ENCODE measurements around the gene LAMA1. TPM values are rescaled to one million over a fixed set of nuclear protein-coding genes. Genes with fewer than 3 reads are reported as not detected.

Gene LAMA1
- total RNA-seq, 4 donors from 2014 or later = under 0.01 to 1.0 (median 0.60) TPM

DNA sequence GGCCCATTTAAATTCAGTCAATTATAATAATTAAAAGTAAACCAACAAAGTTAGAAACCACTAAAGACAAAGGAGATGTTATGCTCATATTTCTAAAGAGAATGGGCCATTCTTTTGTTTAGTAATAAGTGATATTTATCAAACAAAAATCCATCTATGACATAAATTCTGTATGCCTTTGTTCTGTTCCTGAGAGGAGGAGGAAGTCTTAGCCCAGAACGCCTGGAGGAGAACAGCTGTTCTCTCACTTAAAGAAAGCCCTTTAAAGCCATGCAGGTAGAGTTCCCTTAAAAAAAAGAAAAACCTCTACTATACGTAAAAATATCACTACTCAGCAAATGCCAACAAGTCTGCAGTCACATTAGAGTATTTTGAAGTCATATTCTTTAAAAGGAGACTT is 15.5 kb downstream of the LAMA1 start:
- H3K27ac ChIP-seq = no peak overlapping the region
- no peak for ATAC-seq
- H3K27me3 ChIP-seq = peaks cover 2% of the 10 kb centered on the region
- TF ChIP-seq CTCF (IDR thresholded peaks at IDR 0.05) (no peak), EP300 (IDR thresholded peaks at IDR 0.05) (no peak), POLR2AphosphoS5 (IDR thresholded peaks at IDR 0.05) (no peak), POLR2A (IDR thresholded peaks at IDR 0.05) (no peak)
- H3K4me1 ChIP-seq = no peaks in the 10 kb centered on the region
- H3K4me3 ChIP-seq = no peak overlapping the region
- no peaks in the 10 kb centered on the region for H3K9me3 ChIP-seq
- 32 to 44% methylated on average over 2 of the region's 2 CpGs for WGBS, 2 donors (ENCODE audit: low coverage in 1 of 2)
- H3K36me3 ChIP-seq = no peaks in the 10 kb centered on the region

DNA sequence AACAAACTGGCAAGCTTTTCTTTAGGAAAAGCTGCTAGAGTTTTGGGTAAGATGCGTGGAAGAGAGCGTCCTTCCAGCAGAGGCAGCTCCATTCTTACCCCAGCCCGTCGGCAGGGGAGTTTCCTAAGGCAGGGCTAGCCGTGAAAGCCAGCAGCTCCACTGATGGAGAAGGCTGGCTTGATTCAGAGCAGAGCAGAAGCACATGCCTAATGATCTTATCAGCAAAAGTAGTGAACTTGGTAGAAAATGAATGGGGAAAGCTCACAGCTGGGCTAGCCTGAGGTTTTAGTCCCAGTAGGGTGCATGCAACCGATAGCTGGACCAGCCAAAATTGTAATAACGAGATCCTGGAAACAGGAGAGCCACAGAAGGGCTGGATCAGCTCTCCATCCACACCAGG is 20.8 kb downstream of the LAMA1 start:
- no peak for ATAC-seq
- no peak for TF ChIP-seq POLR2A (IDR thresholded peaks at IDR 0.05)
- no peak for TF ChIP-seq EP300 (IDR thresholded peaks at IDR 0.05)
- TF ChIP-seq POLR2AphosphoS5 (IDR thresholded peaks at IDR 0.05) = no peak
- no peak for TF ChIP-seq CTCF (IDR thresholded peaks at IDR 0.05)
- no peaks in the 10 kb centered on the region for H3K4me1 ChIP-seq
- no peaks in the 10 kb centered on the region for H3K27me3 ChIP-seq
- no peak overlapping the region for H3K27ac ChIP-seq
- no peaks in the 10 kb centered on the region for H3K36me3 ChIP-seq
- 78% methylated on average over 7 of the region's 7 CpGs; no CpG with 5 or more reads in 1 of the 2 donors for WGBS, 2 donors (ENCODE audit: low coverage in 1 of 2)
- H3K4me3 ChIP-seq = no peak overlapping the region
- no peaks in the 10 kb centered on the region for H3K9me3 ChIP-seq

DNA sequence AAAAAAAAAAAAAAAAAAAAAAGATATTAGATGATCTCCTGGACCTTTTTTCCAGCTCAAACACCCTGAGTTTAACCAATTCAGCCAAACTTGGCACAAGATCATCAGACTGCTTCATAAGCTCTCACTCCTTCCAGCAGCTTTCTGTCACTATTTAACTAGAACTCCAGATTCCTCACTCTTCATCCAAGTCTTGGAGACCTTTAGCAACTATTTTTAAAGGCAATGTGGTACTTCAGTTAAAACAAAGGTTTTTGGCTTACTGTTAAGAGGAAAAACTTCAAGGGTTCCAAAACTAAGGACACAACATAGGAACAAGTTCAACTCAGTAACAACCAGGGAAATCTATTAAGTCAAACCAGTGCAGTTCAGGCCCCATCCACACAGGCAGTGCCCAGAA is 23.2 kb downstream of the LAMA1 start:
- no peak for ATAC-seq
- Histone ChIP-seq H3K36me3 (no peaks in the 10 kb centered on the region), H3K27ac (no peak overlapping the region), H3K27me3 (no peaks in the 10 kb centered on the region), H3K4me3 (no peak overlapping the region), H3K4me1 (no peaks in the 10 kb centered on the region), H3K9me3 (no peaks in the 10 kb centered on the region)
- TF ChIP-seq POLR2AphosphoS5 (IDR thresholded peaks at IDR 0.05) (no peak), CTCF (IDR thresholded peaks at IDR 0.05) (no peak), POLR2A (IDR thresholded peaks at IDR 0.05) (no peak), EP300 (IDR thresholded peaks at IDR 0.05) (no peak)

- ATAC-seq = no peak
- H3K9me3 ChIP-seq = no peaks in the 10 kb centered on the region
- no peaks in the 10 kb centered on the region for H3K4me1 ChIP-seq
- no peaks in the 10 kb centered on the region for H3K36me3 ChIP-seq
- no peak for TF ChIP-seq POLR2AphosphoS5 (IDR thresholded peaks at IDR 0.05)
- TF ChIP-seq CTCF (IDR thresholded peaks at IDR 0.05) = no peak
- no peak for TF ChIP-seq POLR2A (IDR thresholded peaks at IDR 0.05)
- TF ChIP-seq EP300 (IDR thresholded peaks at IDR 0.05) = no peak
- WGBS, 2 donors (ENCODE audit: low coverage in 1 of 2) = 38 to 41% methylated on average over 2 of the region's 2 CpGs
- H3K27ac ChIP-seq = no peak overlapping the region
- H3K4me3 ChIP-seq = no peak overlapping the region
- H3K27me3 ChIP-seq = no peaks in the 10 kb centered on the region
Measured at GRCh38 chr18:7090771-7091170, 26.8 kb downstream of the LAMA1 start.

DNA sequence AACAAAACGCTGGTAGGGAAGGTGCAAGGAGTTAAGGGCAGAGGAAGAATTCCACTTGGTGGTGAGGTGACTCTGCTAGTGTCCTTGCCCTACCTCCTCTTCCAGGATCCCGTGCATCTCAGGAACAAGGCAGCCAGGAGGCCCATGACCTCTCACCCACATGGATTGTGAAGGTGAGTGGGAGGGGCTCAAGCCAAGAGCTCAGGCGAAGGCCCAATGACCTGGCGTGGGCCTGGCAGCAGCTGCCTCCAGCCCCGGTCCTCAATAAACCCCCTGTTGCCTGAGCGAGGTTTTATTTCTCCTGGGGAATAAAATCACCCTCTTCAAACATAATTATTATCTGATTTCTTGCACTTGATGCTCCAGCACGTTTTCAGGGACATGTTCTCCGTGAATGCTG is 28.2 kb downstream of the LAMA1 start:
- no peaks in the 10 kb centered on the region for H3K27me3 ChIP-seq
- H3K4me3 ChIP-seq = no peak overlapping the region
- no peaks in the 10 kb centered on the region for H3K36me3 ChIP-seq
- ATAC-seq = no peak
- H3K4me1 ChIP-seq = peaks cover 0 to 7% (median 0%) of the 10 kb centered on the region in 3 donors
- WGBS, 2 donors (ENCODE audit: low coverage in 1 of 2) = 75 to 90% methylated on average over 6 of the region's 8 CpGs
- no peak overlapping the region for H3K27ac ChIP-seq
- no peak for TF ChIP-seq EP300 (IDR thresholded peaks at IDR 0.05)
- TF ChIP-seq CTCF (IDR thresholded peaks at IDR 0.05) = no peak
- no peak for TF ChIP-seq POLR2A (IDR thresholded peaks at IDR 0.05)
- no peak for TF ChIP-seq POLR2AphosphoS5 (IDR thresholded peaks at IDR 0.05)
- H3K9me3 ChIP-seq = no peaks in the 10 kb centered on the region
